Ishikawa (cell line): ENCODE measurements around the gene CISH.

Experiments
- CREB1 ChIP-seq: IDR thresholded peaks from 2 replicates; pipeline ENCODE4 v1.6.1; 2012; ENCODE audit warnings: low read depth
- EGR1 ChIP-seq: IDR thresholded peaks from 2 replicates; pipeline ENCODE4 v1.6.1; 2012
- EP300 ChIP-seq: IDR thresholded peaks from 2 replicates; pipeline ENCODE4 v1.6.1; 2012; ENCODE audit warnings: borderline replicate concordance
- FOXM1 ChIP-seq: IDR thresholded peaks from 2 replicates; pipeline ENCODE4 v1.6.1; 2012; ENCODE audit warnings: low read depth, borderline replicate concordance
- RAD21 ChIP-seq: IDR thresholded peaks from 2 replicates; pipeline ENCODE4 v1.6.1; 2012; ENCODE audit warnings: low read depth
- REST ChIP-seq: IDR thresholded peaks from 2 replicates; pipeline ENCODE4 v1.6.1; 2012; ENCODE audit warnings: low read depth, mild to moderate bottlenecking
- TAF1 ChIP-seq: IDR thresholded peaks from 2 replicates; pipeline ENCODE4 v1.6.1; 2012; ENCODE audit warnings: low read depth, mild to moderate bottlenecking
- TEAD4 ChIP-seq: IDR thresholded peaks from 2 replicates; pipeline ENCODE4 v1.6.1; 2012
- USF1 ChIP-seq: IDR thresholded peaks from 2 replicates; pipeline ENCODE4 v1.6.1; 2012
- YY1 ChIP-seq: IDR thresholded peaks from 2 replicates; pipeline ENCODE4 v1.6.1; 2012; ENCODE audit warnings: low read depth
- ZBTB7A ChIP-seq: IDR thresholded peaks from 2 replicates; pipeline ENCODE4 v1.6.1; 2012; ENCODE audit warnings: low read depth
- TF ChIP-seq, protein P1 (sequence below): IDR thresholded peaks from 2 replicates; pipeline ENCODE4 v1.6.1; 2012

- TF ChIP-seq EGR1 = no peak
- no peak for TF ChIP-seq EP300
- no peak for TF ChIP-seq TEAD4
- no peak for TF ChIP-seq TAF1
- no peak for TF ChIP-seq REST
- no peak for TF ChIP-seq CREB1
- TF ChIP-seq, protein P1, sequence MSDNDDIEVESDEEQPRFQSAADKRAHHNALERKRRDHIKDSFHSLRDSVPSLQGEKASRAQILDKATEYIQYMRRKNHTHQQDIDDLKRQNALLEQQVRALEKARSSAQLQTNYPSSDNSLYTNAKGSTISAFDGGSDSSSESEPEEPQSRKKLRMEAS = no peak
- TF ChIP-seq YY1 = no peak
- no peak for TF ChIP-seq ZBTB7A
- TF ChIP-seq FOXM1 = no peak
- TF ChIP-seq RAD21 = no peak
- no peak for TF ChIP-seq USF1
These were observed 6.4 kb upstream of the CISH start for GRCh38 chr3:50617911-50618481.
